ENCODE measurements around the gene RMND1.

DNA sequence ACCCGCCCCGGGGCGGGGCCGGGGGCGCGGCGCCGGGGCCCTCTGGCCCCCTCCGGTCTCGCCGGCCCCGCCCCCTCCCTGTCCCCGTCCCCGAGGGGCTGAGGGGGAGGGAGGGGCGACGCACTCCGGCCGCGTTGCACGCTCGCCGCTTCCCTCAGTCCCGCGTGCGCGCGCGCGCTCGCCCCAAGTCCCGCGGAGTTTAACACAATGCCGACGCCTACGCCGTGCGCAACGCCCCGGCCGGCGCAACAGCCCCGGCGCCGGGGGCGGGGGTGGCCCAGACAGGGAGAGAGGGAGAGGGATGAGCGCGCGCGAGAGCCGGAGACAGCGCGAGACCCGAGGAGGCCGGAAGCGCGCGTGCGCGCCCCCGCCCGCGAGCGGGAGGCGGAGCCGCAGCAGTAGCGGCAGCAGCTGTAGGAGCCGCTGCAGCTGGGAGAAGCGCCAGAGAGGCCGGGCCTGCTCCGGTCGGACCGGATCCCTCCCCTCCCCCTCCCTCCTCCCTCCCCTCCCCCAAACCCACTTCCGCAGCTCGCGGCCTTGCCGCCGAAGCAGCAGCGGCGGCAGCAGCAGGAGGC, 61.6 kb downstream of the RMND1 start:
- TF ChIP-seq, protein P1, sequence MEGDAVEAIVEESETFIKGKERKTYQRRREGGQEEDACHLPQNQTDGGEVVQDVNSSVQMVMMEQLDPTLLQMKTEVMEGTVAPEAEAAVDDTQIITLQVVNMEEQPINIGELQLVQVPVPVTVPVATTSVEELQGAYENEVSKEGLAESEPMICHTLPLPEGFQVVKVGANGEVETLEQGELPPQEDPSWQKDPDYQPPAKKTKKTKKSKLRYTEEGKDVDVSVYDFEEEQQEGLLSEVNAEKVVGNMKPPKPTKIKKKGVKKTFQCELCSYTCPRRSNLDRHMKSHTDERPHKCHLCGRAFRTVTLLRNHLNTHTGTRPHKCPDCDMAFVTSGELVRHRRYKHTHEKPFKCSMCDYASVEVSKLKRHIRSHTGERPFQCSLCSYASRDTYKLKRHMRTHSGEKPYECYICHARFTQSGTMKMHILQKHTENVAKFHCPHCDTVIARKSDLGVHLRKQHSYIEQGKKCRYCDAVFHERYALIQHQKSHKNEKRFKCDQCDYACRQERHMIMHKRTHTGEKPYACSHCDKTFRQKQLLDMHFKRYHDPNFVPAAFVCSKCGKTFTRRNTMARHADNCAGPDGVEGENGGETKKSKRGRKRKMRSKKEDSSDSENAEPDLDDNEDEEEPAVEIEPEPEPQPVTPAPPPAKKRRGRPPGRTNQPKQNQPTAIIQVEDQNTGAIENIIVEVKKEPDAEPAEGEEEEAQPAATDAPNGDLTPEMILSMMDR (IDR thresholded peaks at IDR 0.05), result peak in 1 of 4 experiments; percentile 4
- TF ChIP-seq POLR2A (IDR thresholded peaks at IDR 0.05) (peak; percentile 76), POLR2AphosphoS5 (IDR thresholded peaks at IDR 0.05) (peak; percentile 71)

All from prostate gland (tissue), 2 donors.